HCEC 1CT (cell line): ENCODE data around the gene KLHDC3.

Experiments
- DNase-seq: peaks from one replicate; pipeline ENCODE4 v3.0.0-alpha.2; 2017

Gene KLHDC3, protein sequence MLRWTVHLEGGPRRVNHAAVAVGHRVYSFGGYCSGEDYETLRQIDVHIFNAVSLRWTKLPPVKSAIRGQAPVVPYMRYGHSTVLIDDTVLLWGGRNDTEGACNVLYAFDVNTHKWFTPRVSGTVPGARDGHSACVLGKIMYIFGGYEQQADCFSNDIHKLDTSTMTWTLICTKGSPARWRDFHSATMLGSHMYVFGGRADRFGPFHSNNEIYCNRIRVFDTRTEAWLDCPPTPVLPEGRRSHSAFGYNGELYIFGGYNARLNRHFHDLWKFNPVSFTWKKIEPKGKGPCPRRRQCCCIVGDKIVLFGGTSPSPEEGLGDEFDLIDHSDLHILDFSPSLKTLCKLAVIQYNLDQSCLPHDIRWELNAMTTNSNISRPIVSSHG

DNA sequence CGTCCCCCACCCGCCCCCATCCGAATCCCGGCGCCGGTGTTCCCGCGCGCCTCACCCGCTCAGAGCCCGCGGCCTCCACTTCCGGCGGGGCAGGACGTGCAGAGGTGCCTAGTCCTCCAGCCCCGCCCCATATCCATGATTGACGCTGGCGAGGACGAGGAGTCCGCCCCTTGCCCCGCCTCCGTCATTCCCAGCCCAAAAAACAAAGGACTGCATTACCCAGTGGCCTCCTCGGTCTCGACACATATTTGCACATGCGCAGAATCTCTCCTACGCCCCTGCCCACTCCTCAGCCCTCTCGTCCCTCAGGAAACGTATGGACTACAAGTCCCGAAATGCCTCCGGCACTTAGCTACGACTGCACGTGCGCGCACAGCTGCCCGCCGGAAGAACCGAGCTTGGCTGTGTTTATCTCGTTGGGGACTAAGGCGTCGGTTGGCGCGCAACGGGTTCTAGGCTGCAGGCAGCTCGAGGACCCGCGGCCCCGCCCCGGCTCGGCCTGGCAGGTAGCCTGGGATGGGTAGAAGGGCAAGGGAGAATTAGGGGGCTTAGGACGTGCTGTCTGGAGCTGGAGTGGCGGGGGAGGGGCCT is at the start of gene KLHDC3, which contains the start of gene MEA1:
KLHDC3 (plus strand) TSS at position 407 of the 591 bp plus-strand sequence. CDS start 2,944 bp downstream, outside the sequence.
MEA1 (minus strand) TSS at position 104 of the 591 bp plus-strand sequence. CDS start 133 bp downstream, outside the sequence.
- DNase-seq: peak; percentile 99

DNA sequence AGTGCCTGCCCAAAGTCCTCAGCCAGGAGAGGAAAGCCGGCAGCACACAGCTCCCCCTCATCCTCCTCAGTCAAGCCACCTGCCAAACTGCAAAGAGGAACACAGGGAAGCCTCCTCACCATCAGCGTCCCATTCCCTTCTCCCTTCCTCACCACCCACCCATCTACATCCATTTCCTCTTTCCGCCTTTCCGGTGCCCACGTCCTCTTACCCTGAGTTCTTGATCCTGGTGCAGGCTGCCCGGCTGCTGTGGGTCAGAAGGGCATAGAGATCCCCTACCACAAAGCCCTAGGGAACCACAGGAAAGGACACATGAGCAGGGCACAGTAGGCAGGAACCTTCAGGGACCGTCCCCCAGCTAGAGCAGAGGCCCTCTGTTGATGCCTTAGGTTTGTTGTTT is 47.5 kb upstream of the KLHDC3 start:
- DNase-seq: no peak

DNA sequence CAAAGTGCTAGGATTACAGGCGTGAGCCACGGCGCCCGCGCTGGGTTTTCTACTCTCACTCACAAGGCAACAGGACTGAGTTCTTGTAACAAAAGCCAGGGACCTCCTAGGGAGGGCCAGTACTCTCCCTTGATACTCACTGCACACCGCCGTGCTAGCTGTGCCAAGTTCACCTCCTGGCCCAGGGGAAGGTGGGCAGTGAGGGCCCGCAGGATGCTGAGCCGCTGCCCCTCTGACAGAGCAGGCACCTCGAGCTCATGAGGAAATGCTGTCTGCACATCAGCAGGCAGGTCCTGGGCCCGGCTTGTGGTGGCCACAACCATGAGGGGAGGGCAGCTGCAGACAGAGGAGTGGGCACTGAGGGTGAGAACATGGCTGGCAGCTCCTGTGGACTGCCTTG is 46.8 kb upstream of the KLHDC3 start:
- DNase-seq: no peak

DNA sequence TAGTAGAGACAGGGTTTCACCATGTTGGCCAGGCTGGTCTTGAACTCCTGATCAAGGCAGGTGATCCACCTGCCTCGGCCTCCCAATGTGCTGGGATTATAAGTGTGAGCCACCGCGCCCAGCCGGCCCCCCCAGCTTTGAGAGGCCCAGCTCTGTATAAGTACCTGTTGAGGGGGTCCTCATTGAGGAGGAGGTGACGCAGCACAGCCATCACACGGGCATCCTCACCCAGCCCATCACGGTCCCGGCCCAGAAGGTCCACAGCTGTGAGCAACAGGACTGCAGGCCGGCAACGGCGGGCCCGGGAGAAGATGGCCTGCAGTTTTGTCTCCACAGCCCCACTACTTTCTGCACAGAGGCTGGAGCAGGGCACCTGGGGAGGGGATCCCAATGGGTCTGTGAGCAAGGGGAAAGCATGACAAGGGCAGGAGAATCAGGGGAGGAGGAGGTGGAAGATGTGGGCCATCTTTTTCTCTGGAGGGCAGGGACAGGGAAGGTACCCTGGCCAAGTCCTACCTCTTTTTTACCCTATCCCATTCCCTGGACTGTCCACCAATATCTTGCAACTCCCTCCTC is 45.8 kb upstream of the KLHDC3 start:
- no peak for DNase-seq

DNA sequence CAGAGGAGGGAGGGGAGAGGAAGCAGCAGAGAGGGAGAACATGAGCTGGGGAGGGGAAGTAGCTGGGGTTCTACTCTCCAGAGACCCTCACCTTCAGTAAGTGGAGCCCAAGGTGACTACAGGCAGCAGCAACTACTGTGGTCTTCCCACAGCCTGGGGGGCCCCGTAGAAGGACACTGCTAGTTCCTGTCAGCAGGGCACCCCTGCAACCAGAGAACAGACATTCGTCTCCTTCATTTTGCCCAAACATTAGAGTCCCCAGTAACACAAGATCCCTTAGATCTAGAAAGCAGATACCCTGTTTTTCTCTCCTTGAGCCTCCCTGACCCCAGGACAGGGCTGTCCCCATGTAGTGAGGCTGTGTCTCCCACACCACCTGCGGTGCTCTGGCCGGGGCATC is 45.3 kb upstream of the KLHDC3 start:
- no peak for DNase-seq

DNA sequence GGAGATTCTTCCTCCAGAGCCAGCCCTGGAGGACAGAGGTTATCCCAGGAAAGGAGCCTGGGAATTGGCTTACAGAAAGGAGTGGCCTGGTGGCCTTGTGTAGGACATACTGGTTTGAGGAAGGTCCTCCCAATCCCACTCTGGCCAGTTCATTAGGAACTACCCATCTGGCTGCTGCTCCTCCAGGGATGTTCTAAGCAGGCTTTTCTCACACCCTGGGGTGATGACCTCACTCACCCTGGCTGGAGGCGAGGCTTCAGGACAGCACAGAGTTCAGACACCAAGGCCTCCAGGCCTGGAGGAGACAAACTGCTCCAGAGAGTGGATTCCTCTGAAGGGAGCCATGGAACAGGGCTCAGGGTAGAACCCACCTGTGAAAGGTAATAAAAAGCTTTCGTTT is 44.6 kb upstream of the KLHDC3 start:
- no peak for DNase-seq

DNA sequence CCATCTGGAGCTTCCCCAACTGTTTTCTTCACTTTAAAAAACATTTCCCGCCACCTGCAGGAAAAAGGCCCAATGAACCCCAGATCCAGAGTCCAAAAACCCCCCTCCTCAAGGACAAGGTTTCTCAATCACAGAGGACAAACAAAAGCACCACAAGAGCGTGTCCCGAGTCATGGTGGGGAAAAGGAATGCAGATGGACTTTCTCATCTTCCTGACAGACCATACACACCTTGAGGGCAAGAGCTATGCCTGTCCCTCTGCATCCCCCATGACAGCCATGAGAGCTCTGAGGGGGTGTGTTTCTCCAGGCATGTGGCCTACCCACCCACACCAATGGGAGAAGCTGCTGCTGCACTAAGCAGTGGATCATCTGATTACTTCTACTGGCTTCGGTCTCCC is 44.1 kb upstream of the KLHDC3 start:
- DNase-seq: no peak

DNA sequence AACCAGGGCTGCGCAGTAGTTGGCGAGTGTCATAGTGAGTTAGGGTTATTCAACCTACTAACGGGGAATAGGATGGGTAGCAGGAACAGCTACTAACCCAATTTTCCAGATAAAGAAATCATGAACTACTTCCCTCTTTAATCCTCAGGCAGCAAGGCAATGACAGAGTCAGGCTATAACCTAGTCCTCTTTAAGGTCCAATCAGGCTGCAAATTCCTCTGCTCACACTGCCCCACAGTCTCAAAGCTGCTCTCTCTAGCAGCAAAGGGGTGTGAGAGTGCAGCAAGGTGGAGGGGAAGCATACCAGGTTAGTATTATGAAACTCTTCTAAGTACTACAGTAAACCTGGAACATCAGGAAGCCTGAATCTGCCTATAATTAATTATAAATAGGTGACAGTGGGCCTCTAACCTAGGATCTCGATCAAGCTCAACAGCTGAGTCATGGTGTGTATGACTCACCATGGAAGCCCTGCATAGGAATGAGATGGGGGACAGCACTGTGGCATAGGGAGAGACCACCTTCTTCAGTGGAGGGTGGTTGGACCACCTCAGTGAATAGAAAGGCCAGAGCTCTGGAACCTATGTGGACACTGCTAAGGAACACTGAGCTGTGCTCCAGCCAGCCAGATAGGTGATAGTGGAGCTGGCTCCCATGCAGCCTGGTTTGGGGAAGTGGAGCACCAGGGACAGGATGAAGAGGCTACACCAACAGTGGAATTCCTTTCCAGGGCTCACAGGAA is 43.0 kb upstream of the KLHDC3 start:
- peak; percentile 24 for DNase-seq

DNA sequence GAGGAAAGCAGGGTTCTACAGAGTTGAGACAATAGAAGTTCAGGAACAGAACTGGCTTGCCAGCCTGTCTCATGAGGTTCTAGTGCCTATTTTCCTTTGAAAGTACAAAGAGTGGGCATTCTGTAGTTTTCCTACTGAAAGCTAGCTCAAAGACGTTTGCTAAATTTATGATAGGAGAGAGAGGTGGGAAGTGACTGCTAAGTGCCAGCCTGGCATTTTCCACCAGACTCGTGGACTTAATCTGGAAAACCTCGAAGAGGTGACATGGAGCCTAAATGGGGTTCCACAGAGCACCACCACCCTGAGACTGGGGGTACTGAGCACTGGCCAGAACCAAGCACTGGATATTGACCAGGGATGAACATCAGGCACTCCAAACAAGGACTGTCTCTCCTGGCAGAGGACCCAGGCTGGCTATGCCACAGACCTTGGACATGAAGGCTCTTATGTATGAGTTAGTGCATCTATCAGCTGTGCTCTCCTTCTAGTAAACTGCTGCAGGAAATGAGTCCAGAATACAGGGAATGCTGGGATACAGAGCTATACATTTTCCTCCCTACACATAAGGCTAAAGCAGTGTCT is 42.2 kb upstream of the KLHDC3 start:
- no peak for DNase-seq

DNA sequence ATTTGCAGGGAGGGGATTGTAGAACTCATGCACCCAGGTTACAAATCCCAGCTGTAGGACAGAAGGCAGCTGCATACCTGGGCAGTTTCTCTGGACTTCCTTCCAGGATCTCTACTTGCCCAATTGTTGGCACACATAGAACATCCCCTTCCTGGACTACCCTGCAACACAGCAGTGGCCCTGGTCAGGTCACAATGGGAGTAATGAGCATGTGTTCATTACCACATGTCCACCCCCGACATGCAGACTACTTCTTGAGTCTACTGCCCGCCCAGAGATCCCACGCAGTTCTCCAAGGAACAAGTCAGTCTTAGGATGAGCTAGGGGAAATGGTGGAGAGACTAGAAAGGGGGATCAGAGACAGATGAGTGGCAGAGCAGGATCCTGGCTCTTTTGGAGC is 40.1 kb upstream of the KLHDC3 start:
- no peak for DNase-seq

DNA sequence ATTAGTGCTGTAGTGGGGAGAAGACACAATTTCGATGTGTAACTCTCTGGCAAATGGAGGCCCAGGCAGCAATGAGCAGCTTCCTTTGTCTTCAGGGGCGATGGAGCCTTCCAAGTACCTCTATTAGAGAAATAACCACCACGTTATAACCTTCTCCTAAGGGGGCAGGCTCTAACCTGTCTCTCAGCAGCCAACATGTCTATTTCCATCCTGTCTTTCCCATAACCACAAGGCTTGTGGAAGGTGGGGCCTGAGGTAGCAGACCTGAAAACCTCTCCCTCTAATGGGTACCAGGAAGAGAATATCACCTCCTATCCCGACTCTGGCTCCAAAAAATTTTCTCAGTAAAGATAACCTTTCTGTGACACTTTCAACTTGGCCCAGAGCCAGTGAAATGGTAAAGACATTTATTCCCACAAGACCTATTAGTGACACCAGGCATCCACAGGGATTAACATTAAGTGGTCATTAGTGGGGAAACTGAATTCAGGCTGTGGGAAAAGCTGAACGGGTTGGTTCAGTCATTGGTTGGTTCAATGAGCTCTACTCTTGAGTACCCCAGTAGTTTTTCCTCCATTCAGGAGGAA is 39.0 kb upstream of the KLHDC3 start:
- DNase-seq: no peak

DNA sequence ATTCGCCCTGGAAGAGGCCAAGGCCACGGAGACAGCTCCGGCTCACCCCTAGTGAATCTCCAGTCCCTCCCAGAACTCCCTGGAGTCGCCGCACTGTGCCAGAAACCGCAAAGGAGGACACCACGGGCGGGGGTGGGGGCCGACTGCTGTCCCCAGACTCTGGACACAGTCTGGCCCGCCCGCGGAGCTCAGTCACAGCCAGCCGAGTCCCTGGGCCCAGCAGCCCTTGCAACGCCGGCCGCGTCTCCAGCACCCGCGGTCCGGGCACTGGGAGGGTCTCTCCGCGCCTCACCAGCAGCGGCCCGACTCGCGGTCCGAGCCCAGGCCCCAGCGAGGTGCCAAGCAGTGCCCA is 35.6 kb upstream of the KLHDC3 start:
- DNase-seq: peak; percentile 15

DNA sequence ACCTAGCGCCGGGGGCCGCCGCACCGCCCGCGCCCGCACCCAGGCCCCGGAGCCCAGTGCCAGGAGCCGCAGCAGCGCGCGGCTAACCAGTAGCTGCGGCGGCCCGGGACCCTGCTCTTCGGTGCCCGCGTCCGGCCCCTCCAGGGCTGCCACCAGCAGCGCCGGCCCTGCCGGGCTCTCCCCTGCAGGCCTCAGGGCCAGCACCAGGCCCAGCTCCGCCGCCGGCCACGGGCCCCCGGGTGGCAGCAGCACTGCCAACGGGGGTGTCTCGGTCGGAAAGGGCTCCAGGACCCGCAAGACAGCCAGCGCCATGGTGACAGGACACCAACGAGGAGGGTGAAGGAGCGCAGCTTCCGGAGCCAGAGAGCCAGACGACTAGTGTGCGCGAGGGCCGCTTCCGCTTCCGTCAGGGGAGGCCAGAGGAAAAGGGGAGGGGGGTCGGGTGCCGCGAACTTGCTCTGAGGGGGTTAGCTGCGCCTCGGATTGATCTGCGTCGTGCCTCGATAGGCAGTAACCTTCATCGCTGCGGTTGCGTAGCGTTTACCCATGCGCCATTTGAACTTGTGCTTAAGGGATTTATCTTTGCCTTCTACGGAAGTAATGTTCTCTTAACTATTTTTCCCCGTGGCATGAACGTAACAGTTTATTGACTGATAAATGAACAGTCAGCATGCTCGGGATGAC is 35.1 kb upstream of the KLHDC3 start, which contains the start of gene PEX6:
PEX6 (minus strand) TSS at position 343 of the 684 bp plus-strand sequence; CDS start at position 312, 31 bp downstream.
- DNase-seq: peak; percentile 80

DNA sequence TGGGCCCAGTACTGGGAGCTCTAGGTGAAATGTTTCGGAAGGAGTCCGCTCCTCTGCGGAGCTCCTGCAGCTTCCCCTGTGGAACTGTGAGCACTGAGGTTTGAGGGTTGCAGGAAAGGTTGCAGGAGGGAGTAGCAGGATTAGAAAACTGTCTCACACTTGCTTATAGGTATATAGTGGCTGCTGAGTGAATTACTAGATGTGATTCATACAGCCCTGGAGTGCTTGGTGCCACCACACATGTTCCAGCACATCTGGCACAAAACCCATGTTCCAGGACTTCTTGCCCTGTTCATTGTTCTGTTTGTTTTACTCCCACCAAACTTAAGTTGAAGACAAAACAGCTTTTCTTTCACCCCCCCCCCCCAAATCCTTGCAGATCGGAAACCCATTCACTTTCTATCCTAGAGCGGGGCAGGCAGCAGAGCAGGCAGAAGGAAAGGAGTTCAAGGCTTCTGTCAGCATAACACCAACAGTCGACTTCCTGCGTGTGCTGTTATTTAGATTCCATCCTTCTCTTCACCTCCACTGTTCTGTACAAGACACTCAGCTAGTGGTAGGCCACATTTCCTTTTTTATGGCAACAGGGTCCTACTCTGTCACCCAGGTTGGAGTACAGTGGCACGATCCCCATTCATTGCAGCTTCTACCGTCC is 34.4 kb upstream of the KLHDC3 start:
- peak; percentile 35 for DNase-seq

DNA sequence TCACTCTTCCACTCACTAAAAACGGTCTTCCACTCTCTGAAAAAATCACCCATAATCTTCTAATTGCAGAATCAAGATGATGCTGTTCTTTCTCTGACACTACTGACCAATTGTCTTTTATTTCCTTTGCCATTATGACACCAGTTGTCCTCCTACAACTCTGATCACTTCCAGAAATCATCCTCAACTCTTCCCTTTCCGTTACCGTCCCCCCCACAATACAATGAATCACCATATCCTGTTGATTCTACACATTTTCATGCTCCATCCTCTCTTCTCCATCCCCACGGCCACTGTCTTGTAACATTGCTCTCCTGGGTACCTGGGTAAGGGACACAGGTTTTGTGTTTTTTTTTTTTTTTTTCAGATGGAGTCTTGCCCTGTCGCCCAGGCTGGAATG is 32.2 kb upstream of the KLHDC3 start:
- DNase-seq: peak; percentile 21

DNA sequence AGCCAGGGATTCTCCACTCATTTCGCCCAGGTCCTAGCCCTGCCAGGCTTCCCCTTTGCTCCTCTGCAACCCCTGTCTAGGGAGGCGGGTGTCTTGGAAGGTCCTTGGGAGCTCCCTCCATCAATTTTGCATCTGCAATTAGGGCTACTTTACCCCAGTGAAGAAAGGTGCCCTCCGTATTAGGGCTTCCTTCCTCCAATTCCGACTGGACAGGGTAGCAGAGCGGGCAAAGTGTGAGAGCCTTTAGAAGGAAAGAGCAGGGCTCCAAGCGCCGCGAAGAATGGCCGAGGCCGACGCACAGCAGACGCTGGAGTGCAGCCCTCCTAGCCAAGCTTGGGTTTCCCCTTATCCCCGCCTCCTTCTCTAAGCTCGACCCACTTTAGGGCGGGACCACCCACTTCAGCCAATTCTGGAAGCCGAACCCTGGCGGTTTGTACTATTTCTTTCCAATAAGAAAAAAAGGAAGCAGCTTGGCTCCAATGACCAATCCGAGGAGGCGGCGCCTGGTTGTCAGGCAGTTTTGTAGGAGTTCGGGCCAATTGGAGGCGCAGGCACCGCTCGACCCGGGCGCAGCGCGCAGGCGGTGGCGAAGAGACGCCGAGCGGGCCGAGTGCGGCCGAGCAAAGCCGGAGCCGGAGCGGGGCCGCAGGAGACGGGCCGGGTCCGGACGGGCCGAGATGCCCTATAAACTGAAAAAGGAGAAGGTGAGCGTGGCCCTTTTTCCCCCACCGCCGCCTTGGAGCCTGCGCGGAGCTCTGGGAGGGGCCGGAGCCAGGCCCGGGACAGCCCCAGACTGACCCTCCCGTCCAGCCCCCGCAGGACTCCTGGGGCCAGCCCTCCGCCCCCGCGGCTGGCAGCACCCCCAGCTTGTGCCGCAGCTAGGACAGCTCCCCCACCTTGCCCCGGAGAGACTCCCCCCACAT is 29.8 kb upstream of the KLHDC3 start, which contains the start of gene PPP2R5D:
PPP2R5D (plus strand) TSS at position 570 of the 923 bp plus-strand sequence; CDS start at position 678, 108 bp downstream.
- DNase-seq: peak; percentile 99

DNA sequence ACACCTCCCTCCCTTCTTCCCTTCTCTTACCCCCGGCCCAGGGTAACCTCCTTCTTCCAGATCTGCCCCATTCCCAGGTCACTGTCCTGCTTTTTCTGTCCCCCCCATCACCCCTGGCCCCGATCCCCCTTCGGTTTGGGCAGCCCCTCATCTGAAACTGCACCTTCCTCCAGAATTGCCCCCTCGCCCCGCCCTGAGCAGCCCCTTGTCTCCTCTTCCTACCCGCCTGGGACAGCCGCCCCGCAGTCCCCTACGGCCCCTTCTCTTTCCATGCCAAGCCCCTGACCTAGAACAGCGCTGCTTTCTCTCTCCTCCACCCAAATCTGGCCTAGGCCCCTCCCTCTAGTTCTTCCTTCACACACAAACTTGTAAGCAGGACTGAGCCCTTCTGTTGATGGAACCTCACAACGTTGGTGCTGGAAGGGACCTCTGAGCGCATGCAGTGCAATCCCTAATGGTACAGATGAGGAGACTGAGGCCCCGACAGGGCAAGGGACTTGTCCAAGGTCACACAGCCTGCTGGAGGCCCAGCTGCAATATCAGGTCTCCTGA is 29.0 kb upstream of the KLHDC3 start:
- DNase-seq: no peak

DNA sequence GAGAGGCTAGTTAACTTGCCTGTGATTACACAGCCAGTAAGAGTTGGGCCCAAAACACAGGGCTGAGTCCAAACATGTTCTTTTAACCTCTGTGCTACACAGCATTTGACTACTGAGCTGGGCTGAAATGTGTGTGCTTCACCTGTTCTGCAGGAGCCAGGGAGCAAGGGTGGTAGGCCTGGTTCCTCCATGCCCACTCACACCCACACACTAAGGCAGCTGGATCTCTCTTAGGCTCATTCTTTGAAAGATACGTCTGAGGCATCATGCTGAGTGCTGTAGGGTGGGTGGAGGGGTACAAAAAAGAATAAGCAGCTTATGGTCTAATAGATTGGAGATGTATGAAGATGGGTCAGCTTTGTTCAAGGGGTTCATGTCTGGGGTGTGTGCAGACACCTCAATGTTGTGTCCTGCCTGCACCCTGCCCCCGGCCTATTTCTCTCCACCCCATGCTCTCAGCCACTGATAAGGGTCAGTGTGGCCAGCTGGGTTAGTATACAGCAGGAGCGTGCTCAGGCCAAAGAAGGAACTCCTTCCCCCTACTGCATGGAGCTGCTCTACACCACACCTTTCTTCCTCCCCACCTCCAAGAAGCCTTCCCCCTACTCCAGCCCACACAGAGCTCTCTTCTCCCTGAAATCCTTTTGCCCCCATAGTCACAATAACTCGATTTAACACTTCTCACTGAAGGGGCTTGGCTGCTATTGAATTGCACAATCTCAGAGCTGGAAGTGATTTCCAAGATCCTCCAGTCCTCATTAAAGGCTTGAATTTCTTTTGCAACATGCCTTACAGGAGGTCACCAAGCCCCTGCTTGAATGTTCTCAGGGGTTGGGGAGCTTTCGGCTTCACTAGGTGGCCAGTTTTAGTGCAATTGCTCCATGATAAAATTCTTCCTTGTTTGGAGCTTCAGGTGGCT is 26.3 kb upstream of the KLHDC3 start:
- no peak for DNase-seq
